Mesenchymal stem cell (in vitro differentiated cells and primary cell): ENCODE data around the gene ITGB2.

ENCODE experiments used
- DNase-seq: peaks from one replicate; pipeline ENCODE4 v3.0.0-alpha.2; 2013
- H2AFZ ChIP-seq: one replicate; pipeline ENCODE4 v1.6.1; 2013; ENCODE audit warnings: low read depth, mild to moderate bottlenecking, control low read depth, inconsistent platforms, low read length, moderate library complexity
- H2AK5ac ChIP-seq: 2 replicates; pipeline ENCODE4 v1.6.1; 2013; ENCODE audit warnings: low read length, moderate library complexity, mild to moderate bottlenecking, inconsistent platforms; ENCODE audit not compliant: severe bottlenecking
- H2BK120ac ChIP-seq: one replicate; pipeline ENCODE4 v1.6.1; 2013; ENCODE audit warnings: low read depth, mild to moderate bottlenecking, inconsistent platforms, low read length, moderate library complexity
- H2BK12ac ChIP-seq, 2 experiments: one replicate each; pipeline ENCODE4 v1.6.1; 2013; ENCODE audit warnings: inconsistent platforms in 2 of 2, low read length in 2 of 2, mild to moderate bottlenecking in 2 of 2, moderate library complexity in 2 of 2, control low read depth in 1 of 2
- H2BK15ac ChIP-seq: one replicate; pipeline ENCODE4 v1.6.1; 2013; ENCODE audit warnings: mild to moderate bottlenecking, low read depth, inconsistent platforms; ENCODE audit not compliant: poor library complexity, severe bottlenecking
- H2BK5ac ChIP-seq: 2 replicates; pipeline ENCODE4 v1.6.1; 2013; ENCODE audit warnings: low read depth, mild to moderate bottlenecking, low read length, control low read depth, inconsistent platforms; ENCODE audit not compliant: poor library complexity, severe bottlenecking
- H3K14ac ChIP-seq, 2 experiments: one replicate each; pipeline ENCODE4 v1.6.1; 2013; ENCODE audit warnings: inconsistent platforms in 2 of 2, low read length in 2 of 2, control low read depth in 1 of 2, mild to moderate bottlenecking in 1 of 2, moderate library complexity in 1 of 2
- H3K18ac ChIP-seq, 2 experiments: one replicate each; pipeline ENCODE4 v1.6.1; 2013; ENCODE audit warnings: inconsistent platforms in 2 of 2, low read length in 2 of 2, control low read depth in 1 of 2, low read depth in 1 of 2, mild to moderate bottlenecking in 1 of 2
- H3K23ac ChIP-seq, 2 experiments: one replicate each; pipeline ENCODE4 v1.6.1; 2013; ENCODE audit warnings: inconsistent platforms in 2 of 2, low read length in 2 of 2, mild to moderate bottlenecking in 2 of 2, moderate library complexity in 2 of 2, control low read depth in 1 of 2
- H3K27ac ChIP-seq: 2 replicates; pipeline ENCODE4 v1.5.1; 2013; ENCODE audit warnings: mild to moderate bottlenecking, moderate library complexity, low read length, control low read depth, inconsistent platforms; ENCODE audit not compliant: poor library complexity, severe bottlenecking
- H3K27me3 ChIP-seq, 2 experiments: 2 replicates each; pipeline versions ENCODE4 v1.6.1 to v1.7.0; 2013; ENCODE audit warnings: low read length in 2 of 2, mild to moderate bottlenecking in 2 of 2, moderate library complexity in 2 of 2, control low read depth in 1 of 2, inconsistent platforms in 1 of 2; ENCODE audit not compliant: control insufficient read depth in 1 of 2, insufficient read depth in 1 of 2
- H3K36me3 ChIP-seq, 2 experiments: 2 replicates each; pipeline versions ENCODE4 v1.6.1 to v1.7.0; 2013; ENCODE audit warnings: low read length in 2 of 2, control low read depth in 1 of 2, inconsistent platforms in 1 of 2, low read depth in 1 of 2, mild to moderate bottlenecking in 1 of 2; ENCODE audit not compliant: insufficient read depth in 2 of 2, control insufficient read depth in 1 of 2
- H3K4ac ChIP-seq, 2 experiments: one replicate each; pipeline ENCODE4 v1.6.1; 2013; ENCODE audit warnings: inconsistent platforms in 2 of 2, low read length in 2 of 2, mild to moderate bottlenecking in 2 of 2, moderate library complexity in 2 of 2, control low read depth in 1 of 2, low read depth in 1 of 2
- H3K4me1 ChIP-seq: 2 replicates; pipeline ENCODE4 v1.6.1; 2013; ENCODE audit warnings: low read depth, low read length, control low read depth; ENCODE audit not compliant: control insufficient read depth, insufficient read depth
- H3K4me2 ChIP-seq: 2 replicates; pipeline ENCODE4 v1.6.1; 2013; ENCODE audit warnings: low read length, mild to moderate bottlenecking, inconsistent platforms; ENCODE audit not compliant: poor library complexity, severe bottlenecking
- H3K4me3 ChIP-seq, 2 experiments: 2 replicates each; pipeline versions ENCODE4 v1.5.1 to v1.7.0; 2013; ENCODE audit warnings: low read length in 2 of 2, mild to moderate bottlenecking in 2 of 2, control low read depth in 1 of 2, low read depth in 1 of 2; ENCODE audit not compliant: insufficient read depth in 1 of 2
- H3K79me1 ChIP-seq: replicated peaks from 2 replicates; pipeline ENCODE4 v1.6.1; 2013; ENCODE audit warnings: mild to moderate bottlenecking, control low read depth, low read length, inconsistent platforms; ENCODE audit not compliant: poor library complexity, severe bottlenecking
- H3K9ac ChIP-seq: 2 replicates; pipeline ENCODE4 v1.7.0; 2013; ENCODE audit warnings: mild to moderate bottlenecking, low read length, moderate library complexity
- H3K9me3 ChIP-seq: 2 replicates; pipeline ENCODE4 v1.7.0; 2013; ENCODE audit warnings: mild to moderate bottlenecking, low read length; ENCODE audit not compliant: control insufficient read depth
- H4K8ac ChIP-seq: one replicate; pipeline ENCODE4 v1.6.1; 2013; ENCODE audit warnings: inconsistent platforms, mild to moderate bottlenecking, low read length, moderate library complexity
- H4K91ac ChIP-seq: one replicate; pipeline ENCODE4 v1.6.1; 2013; ENCODE audit warnings: mild to moderate bottlenecking, low read length, inconsistent platforms
- WGBS: methylation state at CpG from one replicate; pipeline ENCODE4 v1.1.7; 2013; ENCODE audit warnings: mixed read lengths; 5-methylcytosine and 5-hydroxymethylcytosine counted together

The ITGB2 gene

DNA sequence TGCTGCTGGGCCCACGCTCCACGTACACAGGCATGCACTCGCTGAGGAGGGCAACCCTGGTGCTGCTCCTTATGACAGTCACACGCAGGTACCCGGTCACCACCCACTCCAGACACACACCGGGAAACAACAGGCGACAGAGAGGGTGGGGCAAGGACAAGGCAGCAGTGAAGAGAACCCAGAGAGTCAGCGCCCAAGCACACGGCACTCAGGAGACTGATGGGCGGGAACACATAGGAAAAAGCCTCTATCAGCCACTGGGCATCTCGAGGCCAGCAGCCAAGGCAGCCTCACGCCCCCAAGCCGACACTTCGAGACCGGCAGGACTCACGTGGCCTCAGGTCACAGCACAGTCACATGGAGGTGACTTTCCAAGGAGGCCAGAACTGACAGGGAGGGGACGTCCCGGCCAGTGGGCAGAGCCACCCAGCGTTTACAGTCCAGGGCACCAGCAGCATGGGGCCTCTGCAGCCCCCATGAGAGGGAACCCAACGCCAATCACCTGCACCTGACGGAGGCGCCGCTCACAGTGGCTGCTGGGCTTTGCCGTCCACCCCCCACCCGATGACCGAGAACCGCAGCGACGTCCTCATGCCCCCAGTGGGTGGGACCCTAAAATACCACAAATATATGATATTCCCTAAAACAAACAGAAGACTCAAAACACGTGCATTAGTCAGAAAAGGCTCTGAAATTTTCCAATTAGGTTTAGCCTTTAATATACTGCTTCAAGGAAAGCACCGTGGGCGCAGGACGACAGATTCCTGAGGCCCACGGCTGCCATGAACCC lies 66.9 kb downstream of the ITGB2 start:
- Histone ChIP-seq H3K4me3 (no peak overlapping the region), H2BK12ac (no peak overlapping the region), H3K23ac (no peak overlapping the region), H3K4me1 (peaks cover 5% of the 10 kb centered on the region), H3K4me2 (no peak overlapping the region), H3K27me3 (no peaks in the 10 kb centered on the region), H3K36me3 (peaks cover 77 to 95% of the 10 kb centered on the region in 2 experiments), H3K79me1 (peaks cover 57% of the 10 kb centered on the region), H2BK120ac (no peak overlapping the region), H4K8ac (no peak overlapping the region), H3K18ac (no peak overlapping the region), H2AFZ (no peak overlapping the region), H3K14ac (no peak overlapping the region), H3K27ac (no peak overlapping the region), H2AK5ac (no peak overlapping the region), H3K9me3 (no peaks in the 10 kb centered on the region), H2BK5ac (no peak overlapping the region), H2BK15ac (no peak overlapping the region), H3K9ac (no peak overlapping the region), H4K91ac (no peak overlapping the region), H3K4ac (no peak overlapping the region)
- DNase-seq = no peak
- WGBS = 96% methylated on average over 34 of the region's 34 CpGs

GRCh38 chr21:44850905-44851657 lies 69.6 kb downstream of the ITGB2 start:
- no peak overlapping the region for H3K14ac ChIP-seq
- H2BK12ac ChIP-seq = no peak overlapping the region
- 93% methylated on average over 22 of the region's 26 CpGs for WGBS
- H2BK15ac ChIP-seq = no peak overlapping the region
- H3K23ac ChIP-seq = no peak overlapping the region
- H2AFZ ChIP-seq = no peak overlapping the region
- H3K27ac ChIP-seq = no peak overlapping the region
- H2BK120ac ChIP-seq = no peak overlapping the region
- H3K4me1 ChIP-seq = peaks cover 11% of the 10 kb centered on the region
- H3K27me3 ChIP-seq = no peaks in the 10 kb centered on the region
- no peak overlapping the region for H4K8ac ChIP-seq
- H3K36me3 ChIP-seq = peaks cover 74 to 84% of the 10 kb centered on the region in 2 experiments
- H3K18ac ChIP-seq = no peak overlapping the region
- H2AK5ac ChIP-seq = no peak overlapping the region
- H3K79me1 ChIP-seq = peaks cover 50% of the 10 kb centered on the region
- no peak overlapping the region for H2BK5ac ChIP-seq
- DNase-seq = no peak
- no peak overlapping the region for H4K91ac ChIP-seq
- no peak overlapping the region for H3K4me2 ChIP-seq
- H3K9me3 ChIP-seq = no peaks in the 10 kb centered on the region
- H3K4me3 ChIP-seq = no peak overlapping the region
- no peak overlapping the region for H3K4ac ChIP-seq
- H3K9ac ChIP-seq = no peak overlapping the region

DNA sequence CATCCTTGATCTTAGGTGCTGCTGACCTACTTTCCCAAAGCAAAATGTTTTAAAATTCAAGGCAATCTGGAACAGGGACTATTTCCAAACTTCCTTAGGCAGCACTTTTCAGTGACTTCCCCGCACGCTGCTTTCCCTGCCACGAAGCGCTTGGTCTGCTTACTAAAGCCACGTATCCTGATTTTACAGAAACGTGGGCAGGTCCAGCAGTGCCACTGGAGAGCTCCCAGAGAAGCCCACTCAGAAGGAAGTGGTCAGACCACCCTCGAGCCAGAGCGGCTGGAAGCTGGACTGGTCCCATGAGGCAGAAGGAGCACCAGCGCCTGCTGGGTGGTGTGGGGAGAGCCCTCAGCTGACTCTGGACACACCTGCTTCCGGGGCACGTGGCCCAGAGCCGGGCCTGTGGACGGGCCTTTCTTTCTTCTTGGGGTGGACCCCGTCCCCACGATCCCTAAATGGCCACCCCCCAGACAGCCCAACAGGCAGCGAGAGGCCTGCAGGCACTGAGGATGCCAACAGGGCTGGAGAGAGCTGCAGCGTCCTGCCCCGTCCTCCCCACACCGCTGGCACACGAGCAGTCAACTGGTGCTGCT lies 70.4 kb downstream of the ITGB2 start:
- Histone ChIP-seq H2BK15ac (no peak overlapping the region), H3K9me3 (no peaks in the 10 kb centered on the region), H2BK12ac (no peak overlapping the region), H3K4ac (no peak overlapping the region), H3K27ac (no peak overlapping the region), H3K23ac (no peak overlapping the region), H3K79me1 (peaks cover 46% of the 10 kb centered on the region), H2BK120ac (no peak overlapping the region), H3K27me3 (no peaks in the 10 kb centered on the region), H3K14ac (no peak overlapping the region), H2BK5ac (no peak overlapping the region), H4K8ac (no peak overlapping the region), H3K4me2 (no peak overlapping the region), H3K9ac (no peak overlapping the region), H3K18ac (no peak overlapping the region), H4K91ac (no peak overlapping the region), H3K4me3 (no peak overlapping the region), H2AFZ (no peak overlapping the region), H2AK5ac (no peak overlapping the region), H3K4me1 (peaks cover 18% of the 10 kb centered on the region), H3K36me3 (peaks cover 66 to 77% of the 10 kb centered on the region in 2 experiments)
- DNase-seq = no peak
- 97% methylated on average over 20 of the region's 20 CpGs for WGBS

- Histone ChIP-seq H3K4me1 (peaks cover 18% of the 10 kb centered on the region), H3K4me2 (no peak overlapping the region), H4K8ac (no peak overlapping the region), H2BK120ac (no peak overlapping the region), H4K91ac (no peak overlapping the region), H3K36me3 (peaks cover 60 to 70% of the 10 kb centered on the region in 2 experiments), H3K27me3 (peaks cover under 1% of the 10 kb centered on the region in 2 experiments), H2AFZ (no peak overlapping the region), H3K4me3 (no peak overlapping the region), H2BK12ac (no peak overlapping the region), H2AK5ac (no peak overlapping the region), H3K79me1 (peaks cover 40% of the 10 kb centered on the region), H3K14ac (no peak overlapping the region), H3K9me3 (no peaks in the 10 kb centered on the region), H2BK5ac (no peak overlapping the region), H3K9ac (no peak overlapping the region), H3K4ac (no peak overlapping the region), H2BK15ac (no peak overlapping the region), H3K23ac (peak overlapping the region in 1 of 2 experiments; percentile 27), H3K18ac (no peak overlapping the region), H3K27ac (no peak overlapping the region)
- no peak for DNase-seq
- 99% methylated on average over 12 of the region's 12 CpGs for WGBS
Measured at GRCh38 chr21:44849616-44850130, 71.0 kb downstream of the ITGB2 start.
